Bone marrow (tissue), 2 donors: ENCODE results near the gene MIER1.
A peak's percentile ranks its signal among the peaks of the same experiment; 100 is the strongest.
"Not testable (repeated sequence)": the region's sequence is repeated elsewhere in the genome, so short reads cannot be mapped to it uniquely, and the experiment has no call there.

ENCODE experiments used
- DNase-seq, 2 donors: peaks; one replicate each; lab custom pipeline; 2025; lab: John Stamatoyannopoulos, UW

The MIER1 gene

DNA sequence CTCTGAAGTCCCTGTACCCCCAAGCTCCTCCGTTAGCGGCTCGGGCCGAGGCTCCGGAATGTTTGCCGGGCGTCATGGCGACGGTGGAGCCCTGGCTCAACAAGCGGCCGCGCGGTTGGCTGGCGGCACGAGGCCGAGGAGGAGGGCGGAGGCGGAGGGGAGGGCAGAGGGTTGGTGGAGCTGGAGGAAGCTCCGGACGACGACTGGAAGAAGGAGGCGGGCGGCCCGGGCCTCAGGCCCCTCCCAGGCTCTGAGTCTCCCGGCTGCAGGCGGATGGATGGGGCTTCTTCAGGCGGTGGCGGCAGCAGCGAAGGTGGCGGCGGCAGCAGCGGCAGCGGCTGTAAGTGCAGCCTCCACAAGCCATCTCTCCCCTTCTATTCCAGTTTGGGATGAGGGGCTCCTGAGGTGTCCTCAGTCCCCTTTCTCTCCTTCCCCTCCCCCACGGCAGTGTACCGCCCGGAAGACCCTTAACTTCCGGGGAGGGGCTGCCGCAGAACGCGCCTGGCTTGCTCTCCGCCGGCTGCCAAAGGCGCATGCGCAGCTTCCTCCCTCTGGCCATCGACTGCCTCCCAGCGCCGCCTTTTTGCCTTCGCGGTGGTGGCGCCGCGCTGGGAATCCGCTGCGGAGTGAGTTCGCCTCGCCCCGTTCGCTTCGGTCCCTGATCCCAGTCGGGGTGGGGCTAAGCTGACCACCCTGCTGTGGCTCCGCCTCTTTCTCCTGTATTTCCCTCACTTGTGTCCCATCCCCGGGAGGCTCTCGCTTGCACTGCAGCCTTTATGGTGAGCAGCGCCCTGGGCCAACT lies at the start of gene MIER1, which contains the start of gene DNAI4:
Gene MIER1 (plus strand): TSS at position 235 of the 802 bp plus-strand sequence. CDS start 39 bp downstream, at position 274.
Gene DNAI4 (minus strand): TSS at position 101 of the 802 bp plus-strand sequence. CDS start 25 bp downstream, at position 76.
- peak; percentile 96 to 99 for DNase-seq

GRCh38 chr1:66876664-66877063 lies 48.1 kb upstream of the MIER1 start:
- no peak for DNase-seq

GRCh38 chr1:66889030-66889429 lies 35.8 kb upstream of the MIER1 start:
- DNase-seq = no peak

GRCh38 chr1:66890621-66891020 lies 34.2 kb upstream of the MIER1 start:
- DNase-seq = no peak

- DNase-seq = no peak
Measured at GRCh38 chr1:66893712-66894111, 31.1 kb upstream of the MIER1 start.

- DNase-seq = not testable (repeated sequence)
Measured at GRCh38 chr1:66915203-66915602, 9.6 kb upstream of the MIER1 start.

DNA sequence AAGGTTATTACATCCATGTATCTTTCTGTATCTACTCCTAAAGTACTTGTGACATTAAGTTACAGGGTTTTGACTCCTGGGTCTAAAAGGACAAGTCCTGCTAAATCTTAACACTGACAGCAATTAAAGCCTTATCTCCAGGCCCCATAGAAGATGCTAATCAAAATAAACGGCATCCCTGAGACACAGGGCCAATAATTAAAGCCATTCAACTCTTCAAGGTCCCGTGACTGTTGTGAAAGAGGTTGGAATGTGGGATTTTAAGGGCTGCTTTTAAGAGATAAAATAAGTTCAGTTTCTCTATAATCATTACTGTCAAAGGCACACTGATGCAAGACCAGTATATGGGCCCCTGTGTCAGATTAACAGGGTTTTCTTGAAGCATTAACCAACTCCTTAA lies 8.5 kb upstream of the MIER1 start:
- no peak for DNase-seq

DNA sequence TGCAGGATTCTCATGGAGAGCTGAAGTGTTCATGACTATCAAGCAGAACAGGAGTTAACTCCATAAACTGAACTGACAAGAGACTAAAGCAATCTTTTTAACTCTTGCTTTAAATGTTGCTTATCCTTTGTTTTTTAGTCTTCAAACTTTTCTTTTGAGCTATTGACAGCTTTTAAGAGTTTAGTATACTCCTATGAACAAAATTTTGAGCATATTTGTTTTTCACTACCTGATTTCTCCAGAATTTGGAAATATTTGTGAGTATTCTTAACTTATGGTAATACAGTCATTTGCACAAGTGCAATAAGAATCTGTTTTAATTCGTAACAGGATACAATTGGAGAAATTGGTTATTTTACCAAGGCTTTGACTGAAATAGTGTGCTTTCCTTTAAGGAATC lies 7.3 kb upstream of the MIER1 start:
- DNase-seq = no peak

DNA sequence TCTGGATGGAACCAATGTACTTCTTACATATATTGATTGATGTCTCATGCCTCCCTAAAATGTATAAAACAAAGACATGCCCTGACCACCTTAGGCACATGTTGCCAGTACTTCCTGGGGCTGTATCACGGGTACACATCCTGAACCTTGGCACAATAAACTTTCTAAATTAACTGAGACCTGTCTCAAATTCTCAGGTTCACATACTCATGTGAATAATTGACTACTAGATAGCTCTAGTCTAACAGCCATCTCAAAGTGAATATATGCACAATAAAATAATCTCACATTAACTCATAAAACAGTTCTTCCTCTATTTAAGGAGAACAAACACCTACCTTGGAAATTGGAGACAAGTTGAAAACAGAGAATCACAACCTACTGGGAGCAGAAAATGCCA lies 5.7 kb upstream of the MIER1 start:
- no peak for DNase-seq

DNA sequence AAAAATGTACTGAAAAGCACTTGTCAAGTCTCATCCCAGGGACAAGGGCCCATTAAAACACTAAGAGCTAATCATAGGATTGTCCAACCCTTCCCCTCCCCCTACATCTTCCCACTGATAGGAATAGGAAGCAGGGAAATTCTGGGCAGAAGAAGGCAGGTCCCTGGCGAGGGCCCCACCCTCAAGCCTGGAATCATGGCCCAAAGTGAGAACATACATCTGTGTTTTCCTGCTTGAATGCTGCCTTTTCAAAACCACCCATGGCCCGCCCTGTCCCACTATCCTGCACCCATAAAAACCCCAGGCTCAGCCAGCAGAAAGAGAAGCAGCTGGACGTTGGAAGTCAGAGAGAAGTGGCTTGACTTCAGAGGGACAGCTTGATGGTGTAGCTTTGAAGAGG lies 5.0 kb upstream of the MIER1 start:
- no peak for DNase-seq

DNA sequence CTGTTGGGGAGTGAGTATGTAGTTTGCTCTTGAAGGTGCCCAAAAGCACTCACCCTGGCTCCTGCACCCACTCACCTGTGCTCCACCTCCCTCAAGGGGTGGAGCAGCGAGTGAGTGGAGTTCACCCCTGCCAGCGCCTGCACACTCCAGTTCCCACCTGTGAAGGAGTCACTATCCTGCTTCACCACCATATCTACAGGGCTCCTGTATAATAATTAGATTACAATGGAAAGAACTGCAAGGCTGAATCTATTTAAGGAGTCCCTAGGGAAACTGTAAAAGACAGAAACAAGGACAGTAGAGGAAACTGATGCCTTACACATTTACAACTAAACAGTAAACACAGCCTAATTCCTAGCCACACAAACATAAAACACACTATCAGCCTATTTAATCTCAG lies 4.2 kb upstream of the MIER1 start:
- no peak for DNase-seq

GRCh38 chr1:66925558-66925910 lies 744 bp downstream of the MIER1 start:
- DNase-seq = no peak

DNA sequence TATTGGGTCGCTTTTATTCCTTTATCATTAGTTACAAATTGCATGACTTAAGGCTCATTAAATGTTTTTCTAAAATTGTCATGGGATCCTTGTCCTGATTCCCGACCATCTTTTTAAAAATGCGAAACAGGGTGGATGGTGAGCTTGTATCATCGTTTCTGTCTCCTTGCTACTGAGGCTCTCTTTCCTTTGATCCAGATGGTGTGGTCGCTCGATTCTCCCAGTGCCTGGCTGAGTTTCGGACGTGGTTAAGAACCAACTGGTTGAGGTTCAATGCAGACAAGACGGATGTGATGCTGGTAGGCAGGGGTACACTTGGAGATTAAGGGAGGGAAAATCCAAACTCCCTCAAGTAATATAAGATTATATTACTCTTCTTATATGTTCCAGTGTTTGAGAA lies 1.2 kb downstream of the MIER1 start:
- no peak for DNase-seq

- DNase-seq = no peak
Measured at GRCh38 chr1:66927528-66927927, 2.7 kb downstream of the MIER1 start.

DNA sequence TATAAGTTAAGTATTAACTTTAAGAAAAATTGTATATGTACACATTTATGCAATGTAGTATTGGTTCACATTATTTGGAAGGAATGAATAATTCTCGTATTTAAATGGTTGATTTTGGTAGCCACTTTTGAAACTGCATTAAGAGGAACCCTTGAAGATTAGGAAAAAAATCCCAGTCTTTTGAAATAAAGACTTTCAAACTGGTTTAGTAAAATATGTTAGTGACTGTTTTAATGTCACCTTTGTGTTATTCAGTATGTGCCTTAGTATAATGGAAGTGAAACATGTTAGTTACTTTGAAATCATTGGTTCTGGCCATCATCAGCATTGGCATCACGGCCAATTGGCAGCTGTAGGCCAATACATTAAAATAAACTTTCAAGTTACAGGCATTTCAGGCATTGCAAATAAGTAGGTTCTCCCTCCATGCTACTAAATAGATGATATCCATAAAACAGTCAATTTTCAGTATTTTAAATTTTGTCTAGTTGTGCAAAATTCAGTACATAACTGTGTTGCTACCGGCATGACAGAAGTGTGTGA lies 4.4 kb downstream of the MIER1 start:
- DNase-seq = no peak

DNA sequence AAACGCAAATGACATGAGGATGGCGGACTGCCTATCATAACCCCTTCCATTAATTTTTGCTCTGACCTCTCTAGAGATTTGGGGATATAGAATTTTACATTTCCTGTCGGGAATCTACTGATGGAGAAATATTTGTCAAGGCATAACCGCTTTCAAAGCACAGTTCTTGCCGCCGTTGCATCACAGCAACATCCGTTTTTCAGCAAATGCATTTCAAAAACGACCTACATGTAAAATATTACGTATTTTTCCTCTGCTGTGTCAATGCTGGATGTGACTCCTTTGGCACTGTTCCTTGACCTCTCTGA lies 4.9 kb downstream of the MIER1 start:
- no peak for DNase-seq

GRCh38 chr1:66929999-66930822 lies 5.4 kb downstream of the MIER1 start:
- peak; percentile 85 to 94 for DNase-seq

DNA sequence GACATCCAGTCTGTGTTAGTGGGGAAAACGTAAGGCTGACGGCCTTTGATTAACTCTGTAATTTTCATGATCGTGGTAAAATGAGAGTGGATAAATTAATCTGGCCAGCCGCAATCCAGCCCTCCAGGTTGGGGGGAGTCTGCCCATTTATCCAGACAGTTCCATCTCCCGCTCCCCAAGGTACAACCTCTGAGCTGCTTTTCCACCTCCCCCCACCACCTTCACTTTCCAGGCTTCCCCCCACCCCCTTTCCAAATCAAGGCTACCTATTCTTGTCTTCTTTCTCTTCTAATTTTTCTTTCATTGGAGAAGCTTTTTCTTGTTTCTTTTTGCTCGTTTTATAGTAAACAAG lies 6.0 kb downstream of the MIER1 start:
- DNase-seq = no peak

- no peak for DNase-seq
Measured at GRCh38 chr1:66931590-66931989, 6.8 kb downstream of the MIER1 start.

DNA sequence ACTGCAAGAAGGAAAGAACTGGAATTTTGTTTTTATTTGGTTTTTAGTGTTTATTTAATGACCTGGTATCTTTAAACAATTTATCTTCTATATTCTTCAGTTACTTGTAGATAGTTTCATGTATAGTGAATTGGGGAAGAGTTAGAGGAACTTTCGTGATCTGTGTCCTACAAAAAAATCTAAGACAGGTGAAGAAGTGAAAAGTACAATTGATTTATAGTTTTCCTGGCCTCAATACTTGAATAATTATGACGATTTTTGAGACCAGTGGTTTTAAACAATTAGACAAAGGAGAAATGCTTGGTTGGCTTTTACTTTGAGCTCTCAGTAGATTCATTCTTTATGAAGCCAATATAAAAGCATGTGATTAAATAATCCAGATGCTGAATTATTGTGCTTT lies 7.5 kb downstream of the MIER1 start:
- no peak for DNase-seq

DNA sequence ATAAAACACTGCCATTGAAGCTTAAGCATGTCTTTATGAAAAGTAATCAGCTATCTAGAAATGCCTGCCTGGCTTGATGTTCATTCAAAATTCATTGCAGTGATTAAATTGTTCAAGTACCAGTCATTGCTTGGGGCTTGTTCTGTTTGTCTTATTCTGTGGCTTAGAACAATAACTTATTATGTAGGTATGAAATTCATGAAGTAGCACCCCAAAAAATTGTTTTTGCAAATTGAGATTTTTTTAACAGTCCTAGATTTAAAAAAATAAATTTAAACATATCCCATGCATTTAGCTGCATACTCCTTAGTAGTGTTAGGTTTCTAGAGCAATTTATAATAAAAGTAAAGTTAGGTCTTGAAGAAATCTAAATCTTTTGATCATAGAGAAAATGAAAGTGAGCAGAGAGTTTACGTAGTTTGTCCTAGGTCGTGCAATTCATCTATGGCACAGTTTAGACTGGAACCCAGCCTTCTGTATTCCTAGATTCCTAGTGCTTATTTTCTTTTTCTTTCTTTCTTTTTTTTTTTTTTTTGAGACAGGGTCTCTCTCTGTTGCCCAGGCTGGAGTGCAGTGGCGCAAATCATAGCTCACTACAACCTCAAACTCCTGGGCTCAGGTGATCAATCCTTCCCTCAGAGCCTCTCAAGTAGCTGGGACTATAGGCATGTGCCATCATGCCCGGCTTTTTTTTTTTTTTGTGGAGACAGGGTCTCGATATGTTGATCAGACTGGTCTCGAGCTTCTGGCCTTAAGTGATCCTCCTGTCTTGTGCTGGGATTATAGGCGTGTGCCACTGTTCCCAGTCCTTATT lies 9.3 kb downstream of the MIER1 start:
- DNase-seq = peak in 1 of 2 donors; percentile 17

GRCh38 chr1:66937529-66938234 lies 12.9 kb downstream of the MIER1 start:
- no peak for DNase-seq
